Neural progenitor cell (in vitro differentiated cells): ENCODE data around the gene PLEKHS1.

Experiments
- CTCF ChIP-seq: fragments of 200-600 bp; sonication (generic); IDR thresholded peaks from 2 replicates; pipeline ENCODE4 v1.5.1; 2017; ENCODE audit warnings: antibody characterized with exemption, mild to moderate bottlenecking
- EZH2 ChIP-seq: fragments of 200-600 bp; sonication (generic); IDR thresholded peaks from 2 replicates; pipeline ENCODE4 v1.6.1; 2017; ENCODE audit warnings: antibody characterized with exemption, mild to moderate bottlenecking, moderate library complexity
- EZH2phosphoT487 ChIP-seq: fragments of 200-600 bp; sonication (generic); IDR thresholded peaks from 2 replicates; pipeline ENCODE4 v1.6.1; 2017; ENCODE audit warnings: antibody characterized with exemption

- TF ChIP-seq CTCF (no peak), EZH2 (no peak), EZH2phosphoT487 (no peak)
Measured at GRCh38 chr10:113765910-113766309, 14.4 kb downstream of the PLEKHS1 start.
